HL-60 (cell line): ENCODE data around the gene DYNC1LI2.

Experiments
- CTCF ChIP-seq: IDR thresholded peaks from one replicate; pipeline ENCODE4 v1.5.1; 2011; ENCODE audit warnings: low read length, control low read depth, inconsistent platforms; ENCODE audit not compliant: insufficient read depth
- GABPA ChIP-seq: IDR thresholded peaks from 2 replicates; pipeline ENCODE4 v1.6.1; 2012; ENCODE audit warnings: low read depth
- REST ChIP-seq: IDR thresholded peaks from 2 replicates; pipeline ENCODE4 v1.6.1; 2012; ENCODE audit warnings: low read depth; ENCODE audit not compliant: insufficient replicate concordance

GRCh38 chr16:66790130-66790733 lies 38.8 kb upstream of the DYNC1LI2 start:
- TF ChIP-seq CTCF: no peak
- TF ChIP-seq REST: no peak
- no peak for TF ChIP-seq GABPA
